NCI-H748 treated with DMSO at 0.1 percent for 48 hours (cell line): ENCODE results near the gene NKAIN4.

Source experiments
- DNase-seq: peaks from one replicate; lab custom pipeline; 2025; lab: John Stamatoyannopoulos, UW

Gene NKAIN4

DNA sequence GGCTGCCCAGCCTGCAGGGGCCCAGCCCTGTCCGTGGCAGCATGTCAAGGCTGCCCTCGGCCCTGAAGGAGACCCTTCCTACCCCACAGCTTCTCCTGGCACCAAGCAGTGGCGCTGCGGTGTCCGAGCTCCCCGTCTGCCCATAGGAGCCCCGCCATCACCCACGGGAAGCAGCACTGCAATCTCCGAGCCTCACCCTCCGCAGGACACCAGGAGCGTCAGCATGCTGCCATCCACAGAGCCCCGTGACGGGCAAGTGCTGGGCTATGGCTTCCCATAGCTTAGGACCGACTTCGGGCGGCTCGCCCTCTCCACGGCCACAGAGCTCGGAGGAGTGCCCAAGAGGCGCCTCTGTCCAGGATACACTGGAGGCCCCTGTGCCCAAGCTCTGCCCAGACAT is 63.4 kb downstream of the NKAIN4 start:
- no peak for DNase-seq
